GM23338 (cell line): ENCODE data around the gene SLC40A1. TPM values are rescaled to one million over a fixed set of nuclear protein-coding genes. Genes with fewer than 3 reads are reported as not detected.

Experiments used
- ATAC-seq: fragments of 200-7000 bp; cut with Tn5 transposase; 3 replicates; pipeline ENCODE4 v1.9.1; 2020
- DNase-seq: peaks from one replicate; pipeline ENCODE4 v3.0.0-alpha.2; 2015; ENCODE audit warnings: low spot score
- H2AFZ ChIP-seq: fragments of 200-600 bp; sonication (generic); 2 replicates; pipeline ENCODE4 v1.8.0; 2016; ENCODE audit warnings: antibody characterized with exemption, mild to moderate bottlenecking, moderate library complexity
- H3F3A ChIP-seq: fragments of 200-600 bp; sonication (generic); replicated peaks from 2 replicates; pipeline ENCODE4 v1.8.0; 2017; ENCODE audit warnings: antibody characterized with exemption, mixed run types, low read depth
- H3K27ac ChIP-seq: fragments of 200-600 bp; sonication (generic); 2 replicates; pipeline ENCODE4 v1.6.1; 2016; ENCODE audit warnings: low read depth
- H3K27me3 ChIP-seq: fragments of 200-600 bp; sonication (generic); 2 replicates; pipeline ENCODE4 v1.8.0; 2016; ENCODE audit warnings: mild to moderate bottlenecking, mixed run types, moderate library complexity; ENCODE audit not compliant: insufficient read depth
- H3K36me3 ChIP-seq: fragments of 200-600 bp; sonication (generic); 2 replicates; pipeline ENCODE4 v1.8.0; 2016; ENCODE audit warnings: mild to moderate bottlenecking; ENCODE audit not compliant: insufficient read depth
- H3K4me1 ChIP-seq: fragments of 200-600 bp; sonication (generic); 2 replicates; pipeline ENCODE4 v1.8.0; 2016; ENCODE audit warnings: mild to moderate bottlenecking, moderate library complexity; ENCODE audit not compliant: insufficient read depth
- H3K4me2 ChIP-seq: fragments of 200-600 bp; sonication (generic); 2 replicates; pipeline ENCODE4 v1.7.1; 2017; ENCODE audit warnings: mixed run types
- H3K4me3 ChIP-seq: fragments of 200-600 bp; sonication (generic); 2 replicates; pipeline ENCODE4 v1.6.1; 2016; ENCODE audit warnings: mixed run types
- H3K79me2 ChIP-seq: fragments of 200-600 bp; sonication (generic); replicated peaks from 2 replicates; pipeline ENCODE4 v1.8.0; 2017; ENCODE audit warnings: mild to moderate bottlenecking; ENCODE audit not compliant: insufficient read depth
- H3K9me2 ChIP-seq: fragments of 200-600 bp; sonication (generic); 2 replicates; pipeline ENCODE4 v1.8.0; 2017; ENCODE audit not compliant: insufficient read depth
- H4K20me1 ChIP-seq: fragments of 200-600 bp; sonication (generic); replicated peaks from 2 replicates; pipeline ENCODE4 v1.8.0; 2017; ENCODE audit warnings: mild to moderate bottlenecking; ENCODE audit not compliant: insufficient read depth
- H3K27ac Mint-ChIP-seq: 2 replicates; pipeline ENCODE4 v1.8.0; 2020; ENCODE audit warnings: inconsistent platforms, mild to moderate bottlenecking, moderate library complexity, mixed read lengths
- H3K27me3 Mint-ChIP-seq: 3 replicates; pipeline ENCODE4 v1.8.0; 2022; ENCODE audit warnings: low read depth, mild to moderate bottlenecking, moderate library complexity, mixed read lengths, inconsistent platforms; ENCODE audit not compliant: insufficient read depth, poor library complexity
- H3K36me3 Mint-ChIP-seq: 3 replicates; pipeline ENCODE4 v1.8.0; 2021; ENCODE audit warnings: low read depth, mild to moderate bottlenecking, inconsistent platforms, moderate library complexity, mixed read lengths
- H3K4me1 Mint-ChIP-seq: 3 replicates; pipeline ENCODE4 v1.8.0; 2020; ENCODE audit warnings: mild to moderate bottlenecking, inconsistent platforms, mixed read lengths
- H3K4me3 Mint-ChIP-seq: 3 replicates; pipeline ENCODE4 v1.8.0; 2021; ENCODE audit warnings: moderate library complexity, mild to moderate bottlenecking, inconsistent platforms, mixed read lengths
- H3K9me3 Mint-ChIP-seq: 3 replicates; pipeline ENCODE4 v1.8.0; 2020; ENCODE audit warnings: moderate library complexity, mild to moderate bottlenecking, inconsistent platforms, mixed read lengths
- CREB1 ChIP-seq: fragments of 250-450 bp; sonication (Bioruptor Pico); IDR thresholded peaks from 2 replicates; pipeline ENCODE4 v1.5.0; 2020; ENCODE audit warnings: low read depth, mild to moderate bottlenecking, moderate library complexity
- CTCF ChIP-seq, 2 experiments: fragments of 200-600 bp in 1 of 2; sonication (generic) in 1 of 2; conservative IDR thresholded peaks; 2 replicates each; pipeline versions ENCODE4 v1.5.1 to v1.6.1; 2016 to 2017; ENCODE audit warnings: antibody characterized with exemption in 2 of 2, low read depth in 2 of 2, mild to moderate bottlenecking in 2 of 2, moderate library complexity in 1 of 2
- ETS1 ChIP-seq: IDR thresholded peaks from 2 replicates; pipeline ENCODE4 v1.6.1; 2016; ENCODE audit warnings: antibody characterized with exemption
- EZH2 ChIP-seq: fragments of 200-600 bp; sonication (generic); IDR thresholded peaks from one replicate; pipeline ENCODE4 v1.8.0; 2017; ENCODE audit warnings: antibody characterized with exemption, mild to moderate bottlenecking, low read depth; ENCODE audit not compliant: unreplicated experiment
- EZH2phosphoT487 ChIP-seq: fragments of 200-600 bp; sonication (generic); IDR thresholded peaks from one replicate; pipeline ENCODE4 v1.8.1; 2018; ENCODE audit warnings: antibody characterized with exemption; ENCODE audit not compliant: unreplicated experiment
- JUNB ChIP-seq: IDR thresholded peaks from one replicate; pipeline ENCODE4 v1.6.1; 2016; ENCODE audit warnings: antibody characterized with exemption; ENCODE audit not compliant: unreplicated experiment
- NANOG ChIP-seq: IDR thresholded peaks from 2 replicates; pipeline ENCODE4 v1.6.1; 2016; ENCODE audit warnings: antibody characterized with exemption, borderline replicate concordance
- POLR2AphosphoS5 ChIP-seq: IDR thresholded peaks from 2 replicates; pipeline ENCODE4 v1.6.1; 2016; ENCODE audit warnings: antibody characterized with exemption, low read depth
- REST ChIP-seq: IDR thresholded peaks from one replicate; pipeline ENCODE4 v1.6.1; 2018; ENCODE audit warnings: antibody characterized with exemption; ENCODE audit not compliant: unreplicated experiment
- STAT1 ChIP-seq: IDR thresholded peaks from one replicate; pipeline ENCODE4 v1.6.1; 2016; ENCODE audit warnings: antibody characterized with exemption; ENCODE audit not compliant: unreplicated experiment
- ZNF114 ChIP-seq: fragments of 250-450 bp; sonication (Bioruptor Pico); IDR thresholded peaks from 2 replicates; pipeline ENCODE4 v1.5.0; 2020; ENCODE audit warnings: mild to moderate bottlenecking, moderate library complexity
- ZNF331 ChIP-seq: fragments of 250-450 bp; sonication (Bioruptor Pico); IDR thresholded peaks from 2 replicates; pipeline ENCODE4 v1.5.0; 2020; ENCODE audit warnings: low read depth, mild to moderate bottlenecking, moderate library complexity
- ZNF462 ChIP-seq: fragments of 250-450 bp; sonication (Bioruptor Pico); IDR thresholded peaks from 2 replicates; pipeline ENCODE4 v1.5.0; 2020; ENCODE audit warnings: mild to moderate bottlenecking, moderate library complexity
- polyA plus RNA-seq: library from polyadenylated mRNA; unstranded; fragments of >200 nt; fragmentation: Nextera tagmentation; extraction: Ambion mirVana; gene quantifications from 2 replicates; pipeline ENCODE4 v1.2.1, GENCODE V29; 2016
- total RNA-seq: library from RNA; depleted of rRNA; stranded (reverse); fragments of >200 nt; shearing (Covaris generic); gene quantifications from 2 replicates; pipeline ENCODE4 v1.2.3, GENCODE V29; 2014

The SLC40A1 gene
- total and polyA plus RNA-seq, 2 experiments from 2014 or later = 0.08 TPM; not detected in 1

GRCh38 chr2:189581354-189582139, 961 bp upstream of the SLC40A1 start:
- Histone ChIP-seq H3K4me2 (peak overlapping the region; percentile 99), H3K27ac (no peak overlapping the region), H4K20me1 (peaks cover 17% of the 10 kb centered on the region), H3K27me3 (peaks cover 95% of the 10 kb centered on the region), H2AFZ (no peak overlapping the region; the same call in 1 of the 2 replicates), H3F3A (peaks cover 3% of the 10 kb centered on the region; the same call in 1 of the 2 replicates), H3K4me1 (peaks cover 11% of the 10 kb centered on the region), H3K79me2 (no peaks in the 10 kb centered on the region), H3K9me2 (no peaks in the 10 kb centered on the region), H3K36me3 (no peaks in the 10 kb centered on the region), H3K4me3 (peak overlapping the region; percentile 86)
- Mint-ChIP-seq H3K4me3 (peak overlapping the region; percentile 66), H3K36me3 (no peaks in the 10 kb centered on the region), H3K4me1 (peaks cover 19% of the 10 kb centered on the region), H3K27ac (no peak overlapping the region), H3K9me3 (no peaks in the 10 kb centered on the region), H3K27me3 (peaks cover 85% of the 10 kb centered on the region)
- DNase-seq = peak; percentile 82
- ATAC-seq = peak; percentile 81
- TF ChIP-seq STAT1 (no peak), REST (no peak), EZH2 (peak; percentile 7), POLR2AphosphoS5 (peak; percentile 45; the same call in 1 of the 2 replicates), JUNB (no peak), CREB1 (CRISPR knock-in tag) (no peak), ZNF462 (CRISPR knock-in tag) (no peak), CTCF (conservative IDR thresholded peaks at IDR 0.05; ENCODE audit: low read depth in 2 of 2) (peak in 1 of 2 experiments; percentile 17; a peak in 1 of 4 replicates), ZNF331 (CRISPR knock-in tag) (no peak), EZH2phosphoT487 (no peak), ETS1 (no peak), NANOG (no peak), ZNF114 (CRISPR knock-in tag) (no peak)
